Ovary (tissue), 3 donors: ENCODE data around the gene PCDHA1.

ENCODE experiments used
- POLR2A ChIP-seq: fragments of 450-650 bp; IDR thresholded peaks from one replicate; pipeline ENCODE4 v1.6.1; 2017; ENCODE audit warnings: antibody characterized with exemption, mild to moderate bottlenecking, moderate library complexity
- TF ChIP-seq, protein P1 (sequence below), 3 donors: fragments of 450-650 bp in 2 of 3; fragments of 200-600 bp in 1 of 3; IDR thresholded peaks; one replicate each; pipeline versions ENCODE4 v1.5.1 to v1.8.0; 2016 to 2022; ENCODE audit warnings: antibody characterized with exemption in 3 of 3, mild to moderate bottlenecking in 1 of 3
- donor health status: DM: no; HTN: no; CAD: no.

DNA sequence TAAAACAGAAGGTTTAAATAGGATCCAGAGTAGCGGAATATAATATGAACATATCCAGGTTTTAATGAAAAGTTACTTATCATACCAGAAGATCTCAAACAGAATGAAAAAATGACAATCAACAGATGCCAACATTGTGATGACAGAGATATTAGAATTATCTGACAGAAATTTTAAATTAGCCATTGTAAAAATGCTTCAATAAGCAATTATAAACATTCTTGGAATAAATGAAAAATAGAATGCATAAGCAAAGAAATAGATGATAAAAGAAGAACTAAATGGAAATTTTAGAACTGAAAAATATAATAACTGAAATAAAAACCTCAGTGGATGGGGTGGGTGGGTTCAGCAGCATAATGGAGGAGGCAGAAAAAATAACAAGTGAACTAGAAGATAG, 48.5 kb upstream of the PCDHA1 start:
- TF ChIP-seq, protein P1, sequence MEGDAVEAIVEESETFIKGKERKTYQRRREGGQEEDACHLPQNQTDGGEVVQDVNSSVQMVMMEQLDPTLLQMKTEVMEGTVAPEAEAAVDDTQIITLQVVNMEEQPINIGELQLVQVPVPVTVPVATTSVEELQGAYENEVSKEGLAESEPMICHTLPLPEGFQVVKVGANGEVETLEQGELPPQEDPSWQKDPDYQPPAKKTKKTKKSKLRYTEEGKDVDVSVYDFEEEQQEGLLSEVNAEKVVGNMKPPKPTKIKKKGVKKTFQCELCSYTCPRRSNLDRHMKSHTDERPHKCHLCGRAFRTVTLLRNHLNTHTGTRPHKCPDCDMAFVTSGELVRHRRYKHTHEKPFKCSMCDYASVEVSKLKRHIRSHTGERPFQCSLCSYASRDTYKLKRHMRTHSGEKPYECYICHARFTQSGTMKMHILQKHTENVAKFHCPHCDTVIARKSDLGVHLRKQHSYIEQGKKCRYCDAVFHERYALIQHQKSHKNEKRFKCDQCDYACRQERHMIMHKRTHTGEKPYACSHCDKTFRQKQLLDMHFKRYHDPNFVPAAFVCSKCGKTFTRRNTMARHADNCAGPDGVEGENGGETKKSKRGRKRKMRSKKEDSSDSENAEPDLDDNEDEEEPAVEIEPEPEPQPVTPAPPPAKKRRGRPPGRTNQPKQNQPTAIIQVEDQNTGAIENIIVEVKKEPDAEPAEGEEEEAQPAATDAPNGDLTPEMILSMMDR (IDR thresholded peaks at IDR 0.05): no peak
- TF ChIP-seq POLR2A: no peak
